Kidney epithelial cell (primary cell): Measurements from ENCODE around the gene CLDN19. TPM values are rescaled to one million over a fixed set of nuclear protein-coding genes. Genes with fewer than 3 reads are reported as not detected.

ENCODE experiments used
- DNase-seq: peaks from one replicate; pipeline ENCODE4 v3.0.0-alpha.2; 2010; ENCODE audit warnings: low read depth
- H3K27me3 ChIP-seq: 2 replicates; pipeline ENCODE4 v1.6.0; 2011; ENCODE audit warnings: low read length; ENCODE audit not compliant: control insufficient read depth, insufficient read depth
- H3K36me3 ChIP-seq: 2 replicates; pipeline ENCODE4 v1.5.1; 2011; ENCODE audit warnings: low read length; ENCODE audit not compliant: control insufficient read depth, insufficient read depth
- H3K4me3 ChIP-seq: 2 replicates; pipeline ENCODE4 v1.5.1; 2011; ENCODE audit warnings: low read depth, mild to moderate bottlenecking, control low read depth, low read length
- CTCF ChIP-seq: IDR thresholded peaks from 2 replicates; pipeline ENCODE4 v1.5.1; 2011; ENCODE audit warnings: mild to moderate bottlenecking, moderate library complexity, low read length, control low read depth, inconsistent platforms; ENCODE audit not compliant: insufficient read depth, poor library complexity, severe bottlenecking
- total RNA-seq: library from RNA; depleted of rRNA; stranded (reverse); fragments of >200 nt; gene quantifications from 2 replicates; pipeline ENCODE4 v1.2.3, GENCODE V29; 2015

CLDN19 gene
- total RNA-seq, 1 donor from 2014 or later, result 0.08 TPM

DNA sequence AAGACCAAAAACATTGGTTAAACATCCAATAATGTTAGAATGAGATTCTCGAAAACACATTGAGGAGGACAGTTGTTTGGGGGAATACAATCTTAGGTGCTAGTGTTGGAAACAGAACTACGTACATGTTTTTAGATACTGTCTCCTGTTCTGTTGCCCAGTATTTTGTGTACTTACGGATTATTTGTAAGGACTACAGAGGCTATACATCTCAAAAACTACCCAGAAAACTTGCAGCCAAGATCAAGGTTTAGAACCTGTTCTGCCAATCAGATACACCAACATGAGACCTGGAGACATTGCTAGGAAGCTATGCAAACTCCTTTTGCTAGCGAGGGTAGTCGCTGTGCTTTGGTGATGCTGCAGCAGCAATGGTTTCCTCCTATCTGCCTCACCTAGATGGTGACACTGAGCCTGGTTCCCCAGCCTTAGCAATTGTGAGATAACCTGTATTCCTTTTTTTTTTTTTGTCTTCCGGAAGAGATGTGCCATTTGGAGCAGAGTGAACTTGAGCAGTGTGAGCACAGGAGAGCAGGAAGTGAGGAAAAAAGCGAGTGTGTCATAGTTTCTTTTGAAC is 36.1 kb downstream of the CLDN19 start:
- no peaks in the 10 kb centered on the region for H3K27me3 ChIP-seq
- TF ChIP-seq CTCF, result no peak
- no peak for DNase-seq
- peaks cover 1% of the 10 kb centered on the region for H3K36me3 ChIP-seq
- H3K4me3 ChIP-seq, result no peak overlapping the region

DNA sequence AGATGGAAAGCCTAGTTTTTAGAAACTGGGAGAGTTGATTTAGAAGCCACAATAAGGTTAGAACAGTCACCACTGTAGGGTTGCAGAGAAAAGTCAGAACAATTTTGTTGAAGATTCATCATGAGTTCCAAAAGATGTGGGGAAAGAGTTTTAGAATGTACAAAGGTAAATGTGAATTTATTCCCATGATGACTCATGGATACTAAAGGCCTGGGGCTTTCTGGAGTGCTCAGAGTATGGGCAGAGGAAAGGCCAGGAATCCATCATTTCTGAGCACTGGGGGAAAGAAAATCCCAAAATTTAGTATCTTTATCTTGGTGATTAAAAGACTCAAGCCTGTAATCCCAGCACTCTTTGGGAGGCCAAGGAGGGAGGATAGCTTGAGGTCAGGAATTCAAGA is 40.0 kb downstream of the CLDN19 start:
- no peak overlapping the region for H3K4me3 ChIP-seq
- no peaks in the 10 kb centered on the region for H3K27me3 ChIP-seq
- TF ChIP-seq CTCF, result no peak
- no peak for DNase-seq
- peaks cover 3% of the 10 kb centered on the region for H3K36me3 ChIP-seq

- peaks cover 3% of the 10 kb centered on the region for H3K36me3 ChIP-seq
- no peak for DNase-seq
Observed at GRCh38 chr1:42698081-42698813, 41.8 kb downstream of the CLDN19 start.

GRCh38 chr1:42692911-42693310 is 47.1 kb downstream of the CLDN19 start:
- Histone ChIP-seq H3K4me3 (no peak overlapping the region), H3K36me3 (peaks cover 1% of the 10 kb centered on the region), H3K27me3 (no peaks in the 10 kb centered on the region)
- DNase-seq, result no peak
- TF ChIP-seq CTCF, result no peak

More at GRCh38 chr1:42698081-42698813, 41.8 kb downstream of the CLDN19 start:
- no peak for TF ChIP-seq CTCF
- no peaks in the 10 kb centered on the region for H3K27me3 ChIP-seq
- no peak overlapping the region for H3K4me3 ChIP-seq

DNA sequence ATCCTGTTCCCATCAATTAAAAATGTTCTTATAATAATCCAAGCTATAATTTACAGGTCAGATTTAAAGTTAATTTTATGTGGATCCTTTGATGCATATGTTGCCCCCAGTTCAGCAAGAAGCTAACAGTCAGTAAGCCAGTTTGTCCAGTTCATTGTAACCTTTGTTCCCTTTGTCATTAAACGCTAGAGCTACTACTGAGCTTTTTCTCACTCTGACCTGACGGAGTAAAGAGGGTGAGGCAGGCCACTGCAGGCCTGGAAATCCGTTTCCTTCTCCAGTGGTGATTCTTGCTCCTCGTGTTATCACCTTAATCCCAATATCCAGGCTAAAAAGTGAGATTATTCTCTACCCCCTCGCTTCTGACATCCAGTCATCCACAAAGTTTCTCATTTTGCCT is 47.6 kb downstream of the CLDN19 start:
- Histone ChIP-seq H3K27me3 (no peaks in the 10 kb centered on the region), H3K36me3 (peaks cover 1% of the 10 kb centered on the region), H3K4me3 (no peak overlapping the region)
- DNase-seq, result no peak
- TF ChIP-seq CTCF, result no peak

- H3K36me3 ChIP-seq, result peaks cover under 1% of the 10 kb centered on the region
- no peak overlapping the region for H3K4me3 ChIP-seq
- no peak for TF ChIP-seq CTCF
- H3K27me3 ChIP-seq, result no peaks in the 10 kb centered on the region
- no peak for DNase-seq
Observed at GRCh38 chr1:42691157-42691498, 48.9 kb downstream of the CLDN19 start.
